ELF-1 (cell line): Measurements from ENCODE around the gene SYNCRIP.
"Not testable (repeated sequence)": the region's sequence is repeated elsewhere in the genome, so short reads cannot be mapped to it uniquely, and the experiment has no call there.

Source experiments
- DNase-seq: peaks from one replicate; pipeline ENCODE4 v3.0.0-alpha.2; 2016; ENCODE audit warnings: low read depth, low spot score

The SYNCRIP gene

GRCh38 chr6:85670573-85670972 lies 27.9 kb upstream of the SYNCRIP start:
- no peak for DNase-seq

GRCh38 chr6:85669735-85670194 lies 27.1 kb upstream of the SYNCRIP start:
- DNase-seq = peak; percentile 23

GRCh38 chr6:85662251-85662650 lies 19.6 kb upstream of the SYNCRIP start:
- no peak for DNase-seq

- no peak for DNase-seq
Observed at GRCh38 chr6:85660181-85660611, 17.5 kb upstream of the SYNCRIP start.

- no peak for DNase-seq
Observed at GRCh38 chr6:85650606-85651005, 7.9 kb upstream of the SYNCRIP start.

GRCh38 chr6:85644279-85644762 lies 1.6 kb upstream of the SYNCRIP start:
- DNase-seq = no peak

- peak; percentile 91 for DNase-seq
Observed at GRCh38 chr6:85643537-85644278, 1.0 kb upstream of the SYNCRIP start.

- peak; percentile 48 for DNase-seq
Observed at GRCh38 chr6:85641897-85642773, 551 bp downstream of the SYNCRIP start.

GRCh38 chr6:85641522-85641896 lies 1.2 kb downstream of the SYNCRIP start:
- DNase-seq = no peak

GRCh38 chr6:85640821-85641220 lies 1.9 kb downstream of the SYNCRIP start:
- no peak for DNase-seq

- no peak for DNase-seq
Observed at GRCh38 chr6:85637579-85637978, 5.1 kb downstream of the SYNCRIP start.

- no peak for DNase-seq
Observed at GRCh38 chr6:85632164-85632942, 10.3 kb downstream of the SYNCRIP start.

- not testable (repeated sequence) for DNase-seq
Observed at GRCh38 chr6:85631117-85631516, 11.6 kb downstream of the SYNCRIP start.

GRCh38 chr6:85628353-85628752 lies 14.3 kb downstream of the SYNCRIP start:
- no peak for DNase-seq

GRCh38 chr6:85620308-85620707 lies 22.4 kb downstream of the SYNCRIP start:
- no peak for DNase-seq

GRCh38 chr6:85614780-85615179 lies 27.9 kb downstream of the SYNCRIP start:
- DNase-seq = no peak

- DNase-seq = no peak
Observed at GRCh38 chr6:85612690-85613474, 29.8 kb downstream of the SYNCRIP start.

GRCh38 chr6:85610182-85610895 lies 32.3 kb downstream of the SYNCRIP start:
- no peak for DNase-seq

GRCh38 chr6:85602100-85602499 lies 40.6 kb downstream of the SYNCRIP start:
- DNase-seq = no peak

- no peak for DNase-seq
Observed at GRCh38 chr6:85600713-85601313, 41.9 kb downstream of the SYNCRIP start.
